Dedifferentiated amniotic fluid mesenchymal stem cell (primary cell): Measurements from ENCODE around the gene FCRL3.

Source experiments
- DNase-seq: peaks from one replicate; pipeline ENCODE4 v3.0.0-alpha.2; 2016; ENCODE audit errors: extremely low spot score

Gene FCRL3

GRCh38 chr1:157682710-157683437 lies 17.7 kb downstream of the FCRL3 start:
- DNase-seq = no peak

- no peak for DNase-seq
Observed at GRCh38 chr1:157678721-157679120, 21.8 kb downstream of the FCRL3 start.

- DNase-seq = no peak
Observed at GRCh38 chr1:157673008-157673407, 27.6 kb downstream of the FCRL3 start.

- DNase-seq = no peak
Observed at GRCh38 chr1:157671895-157672294, 28.7 kb downstream of the FCRL3 start.

GRCh38 chr1:157659576-157660247 lies 40.9 kb downstream of the FCRL3 start:
- DNase-seq = no peak

GRCh38 chr1:157658571-157658970 lies 42.0 kb downstream of the FCRL3 start:
- no peak for DNase-seq

- no peak for DNase-seq
Observed at GRCh38 chr1:157653494-157653873, 47.1 kb downstream of the FCRL3 start.

GRCh38 chr1:157652859-157653493 lies 47.6 kb downstream of the FCRL3 start:
- DNase-seq = no peak

GRCh38 chr1:157648317-157648716 lies 52.3 kb downstream of the FCRL3 start:
- DNase-seq = no peak

- no peak for DNase-seq
Observed at GRCh38 chr1:157646144-157646543, 54.4 kb downstream of the FCRL3 start.

- DNase-seq = no peak
Observed at GRCh38 chr1:157641177-157641576, 59.4 kb downstream of the FCRL3 start.

GRCh38 chr1:157639800-157640199 lies 60.8 kb downstream of the FCRL3 start:
- no peak for DNase-seq

- DNase-seq = no peak
Observed at GRCh38 chr1:157628773-157629172, 71.8 kb downstream of the FCRL3 start.
